Panc1 (cell line): ENCODE measurements around the gene CSTF3. TPM values are rescaled to one million over a fixed set of nuclear protein-coding genes. Genes with fewer than 3 reads are reported as not detected.

ENCODE experiments used
- ATAC-seq: fragments of 200-7000 bp; cut with Tn5 transposase; 2 replicates; pipeline ENCODE4 v1.9.1; 2020; ENCODE audit warnings: mild to moderate bottlenecking, moderate library complexity
- BruUV-seq: library from RNA; stranded (reverse); fragments of 400-500 nt; replicated peaks from 2 replicates; lab custom pipeline; 2021; lab: Mats Ljungman, UMichigan
- CTCF ChIA-PET: fragments of 300-600 bp; sonication (Branson Sonifier 250); formaldehyde crosslinking; loops from one replicate; lab custom pipeline; 2022; ENCODE audit warnings: antibody characterized with exemption; lab: Charles Lee
- POLR2A ChIA-PET: fragments of 300-600 bp; sonication (Branson Sonifier 250); formaldehyde crosslinking; loops from one replicate; lab custom pipeline; 2022; ENCODE audit warnings: antibody characterized with exemption; lab: Charles Lee
- DNase-seq: peaks from one replicate; pipeline ENCODE4 v3.0.0-alpha.2; 2010; ENCODE audit warnings: low read depth, low spot score
- H3K27ac ChIP-seq: 2 replicates; pipeline ENCODE4 v1.5.1; 2011; ENCODE audit warnings: mild to moderate bottlenecking, low read length, inconsistent platforms
- H3K27me3 ChIP-seq: fragments of 200-500 bp; sonication (Bioruptor generic); 2 replicates; pipeline ENCODE4 v1.6.0; 2014; ENCODE audit warnings: low read length, inconsistent platforms; ENCODE audit not compliant: control insufficient read depth, insufficient read depth
- H3K36me3 ChIP-seq: fragments of 200-500 bp; sonication (Bioruptor generic); 2 replicates; pipeline ENCODE4 v1.5.1; 2014; ENCODE audit warnings: inconsistent platforms, mild to moderate bottlenecking, low read length, moderate library complexity; ENCODE audit not compliant: control insufficient read depth, insufficient read depth
- H3K4me1 ChIP-seq: 2 replicates; pipeline ENCODE4 v1.5.1; 2011; ENCODE audit warnings: inconsistent platforms, mild to moderate bottlenecking, low read length, moderate library complexity; ENCODE audit not compliant: control insufficient read depth, insufficient read depth
- H3K4me3 ChIP-seq, 2 experiments: 2 replicates each; pipeline ENCODE4 v1.5.1; 2011 to 2012; ENCODE audit warnings: low read depth in 2 of 2, low read length in 2 of 2, mild to moderate bottlenecking in 2 of 2, inconsistent platforms in 1 of 2, moderate library complexity in 1 of 2
- H3K9me3 ChIP-seq: fragments of 200-500 bp; sonication (Bioruptor generic); 2 replicates; pipeline ENCODE4 v1.5.1; 2014; ENCODE audit warnings: low read depth, mild to moderate bottlenecking, inconsistent platforms, low read length, moderate library complexity; ENCODE audit not compliant: control insufficient read depth, insufficient read depth
- POLR2AphosphoS5 ChIP-seq: IDR thresholded peaks from 2 replicates; pipeline ENCODE4 v1.6.1; 2012; ENCODE audit warnings: mild to moderate bottlenecking, low read depth, low read length, moderate library complexity
- SIN3A ChIP-seq: IDR thresholded peaks from 2 replicates; pipeline ENCODE4 v1.6.1; 2012; ENCODE audit warnings: low read depth, mild to moderate bottlenecking, low read length, moderate library complexity, borderline replicate concordance; ENCODE audit not compliant: insufficient read depth
- TCF7L2 ChIP-seq: IDR thresholded peaks from 2 replicates; pipeline ENCODE4 v1.6.1; 2011; ENCODE audit warnings: mild to moderate bottlenecking, low read depth, low read length, inconsistent platforms
- in situ Hi-C: cut with HindIII; loops from 2 replicates; pipeline ENCODE4 v1.10.0; 2016; ENCODE audit warnings: low sequenced_read_pairs, low pct_unique_long_range_greater_than_20kb
- intact Hi-C: fragments of 100-400 bp; cut with micrococcal nuclease; formaldehyde crosslinking; loops from one replicate; pipeline ENCODE4 v1.10.0; 2022; ENCODE audit not compliant: unreplicated experiment
- total RNA-seq: library from RNA; stranded (reverse); gene quantifications from one replicate; pipeline ENCODE4 v1.2.1, GENCODE V29; 2021; ENCODE audit not compliant: unreplicated experiment
- TF ChIP-seq, protein P1 (sequence below), 2 experiments: IDR thresholded peaks; 2 replicates each; pipeline ENCODE4 v1.6.1; 2011 to 2012; ENCODE audit warnings: low read depth in 2 of 2, control low read depth in 1 of 2, low read length in 1 of 2, mild to moderate bottlenecking in 1 of 2, moderate library complexity in 1 of 2; ENCODE audit not compliant: insufficient read depth in 1 of 2
- TF ChIP-seq, protein P2 (sequence below): fragments of 450-650 bp; IDR thresholded peaks from 2 replicates; pipeline ENCODE4 v1.5.1; 2017; ENCODE audit warnings: mild to moderate bottlenecking

Gene CSTF3
- total RNA-seq, 1 experiment from 2014 or later: 29.8 TPM

DNA sequence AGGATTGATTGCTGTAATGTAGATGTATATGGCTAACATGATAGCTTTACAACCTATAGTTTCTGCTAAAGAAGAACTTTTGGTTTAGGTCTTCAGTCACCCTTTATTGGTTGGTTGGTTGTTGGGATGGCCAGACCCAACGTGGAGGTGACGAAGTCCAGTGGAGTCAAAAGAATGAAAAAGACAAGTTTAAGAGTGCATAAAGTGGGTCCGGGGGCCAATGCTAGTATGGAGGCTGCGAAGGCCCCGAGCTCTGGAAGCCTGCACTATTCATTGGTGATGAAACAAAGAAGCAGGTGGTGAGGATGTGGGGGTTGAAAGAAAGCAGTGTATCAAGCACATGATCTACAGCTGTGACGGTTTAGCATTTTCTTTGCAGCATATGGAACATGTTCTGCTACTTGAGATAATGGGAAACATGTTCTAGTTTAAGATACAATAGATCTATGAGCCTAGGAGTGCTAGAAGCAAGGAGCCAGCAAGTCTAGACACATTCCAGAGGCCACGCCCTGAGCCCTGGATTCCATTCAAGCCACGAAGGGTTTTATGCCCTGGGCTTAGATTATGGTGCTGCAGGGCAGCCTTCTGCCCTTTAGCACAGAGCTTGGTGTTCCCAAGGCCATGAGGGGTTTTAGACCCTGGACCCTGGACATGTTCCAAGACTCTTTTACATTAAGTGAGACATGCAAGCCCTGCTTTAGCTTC, 115.6 kb downstream of the CSTF3 start:
- BruUV-seq: no TSS peak
- no peaks in the 10 kb centered on the region for H3K27me3 ChIP-seq
- ChIA-PET CTCF (no interaction called here), POLR2A (no interaction called here)
- DNase-seq (no peak), ATAC-seq (no peak)
- H3K4me3 ChIP-seq: no peak overlapping the region
- no peak for TF ChIP-seq SIN3A
- TF ChIP-seq, protein P1, sequence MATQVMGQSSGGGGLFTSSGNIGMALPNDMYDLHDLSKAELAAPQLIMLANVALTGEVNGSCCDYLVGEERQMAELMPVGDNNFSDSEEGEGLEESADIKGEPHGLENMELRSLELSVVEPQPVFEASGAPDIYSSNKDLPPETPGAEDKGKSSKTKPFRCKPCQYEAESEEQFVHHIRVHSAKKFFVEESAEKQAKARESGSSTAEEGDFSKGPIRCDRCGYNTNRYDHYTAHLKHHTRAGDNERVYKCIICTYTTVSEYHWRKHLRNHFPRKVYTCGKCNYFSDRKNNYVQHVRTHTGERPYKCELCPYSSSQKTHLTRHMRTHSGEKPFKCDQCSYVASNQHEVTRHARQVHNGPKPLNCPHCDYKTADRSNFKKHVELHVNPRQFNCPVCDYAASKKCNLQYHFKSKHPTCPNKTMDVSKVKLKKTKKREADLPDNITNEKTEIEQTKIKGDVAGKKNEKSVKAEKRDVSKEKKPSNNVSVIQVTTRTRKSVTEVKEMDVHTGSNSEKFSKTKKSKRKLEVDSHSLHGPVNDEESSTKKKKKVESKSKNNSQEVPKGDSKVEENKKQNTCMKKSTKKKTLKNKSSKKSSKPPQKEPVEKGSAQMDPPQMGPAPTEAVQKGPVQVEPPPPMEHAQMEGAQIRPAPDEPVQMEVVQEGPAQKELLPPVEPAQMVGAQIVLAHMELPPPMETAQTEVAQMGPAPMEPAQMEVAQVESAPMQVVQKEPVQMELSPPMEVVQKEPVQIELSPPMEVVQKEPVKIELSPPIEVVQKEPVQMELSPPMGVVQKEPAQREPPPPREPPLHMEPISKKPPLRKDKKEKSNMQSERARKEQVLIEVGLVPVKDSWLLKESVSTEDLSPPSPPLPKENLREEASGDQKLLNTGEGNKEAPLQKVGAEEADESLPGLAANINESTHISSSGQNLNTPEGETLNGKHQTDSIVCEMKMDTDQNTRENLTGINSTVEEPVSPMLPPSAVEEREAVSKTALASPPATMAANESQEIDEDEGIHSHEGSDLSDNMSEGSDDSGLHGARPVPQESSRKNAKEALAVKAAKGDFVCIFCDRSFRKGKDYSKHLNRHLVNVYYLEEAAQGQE (IDR thresholded peaks at IDR 0.05; ENCODE audit: insufficient read depth in 1 of 2, low read depth in 2 of 2, low read length in 1 of 2): no peak
- TF ChIP-seq, protein P2, sequence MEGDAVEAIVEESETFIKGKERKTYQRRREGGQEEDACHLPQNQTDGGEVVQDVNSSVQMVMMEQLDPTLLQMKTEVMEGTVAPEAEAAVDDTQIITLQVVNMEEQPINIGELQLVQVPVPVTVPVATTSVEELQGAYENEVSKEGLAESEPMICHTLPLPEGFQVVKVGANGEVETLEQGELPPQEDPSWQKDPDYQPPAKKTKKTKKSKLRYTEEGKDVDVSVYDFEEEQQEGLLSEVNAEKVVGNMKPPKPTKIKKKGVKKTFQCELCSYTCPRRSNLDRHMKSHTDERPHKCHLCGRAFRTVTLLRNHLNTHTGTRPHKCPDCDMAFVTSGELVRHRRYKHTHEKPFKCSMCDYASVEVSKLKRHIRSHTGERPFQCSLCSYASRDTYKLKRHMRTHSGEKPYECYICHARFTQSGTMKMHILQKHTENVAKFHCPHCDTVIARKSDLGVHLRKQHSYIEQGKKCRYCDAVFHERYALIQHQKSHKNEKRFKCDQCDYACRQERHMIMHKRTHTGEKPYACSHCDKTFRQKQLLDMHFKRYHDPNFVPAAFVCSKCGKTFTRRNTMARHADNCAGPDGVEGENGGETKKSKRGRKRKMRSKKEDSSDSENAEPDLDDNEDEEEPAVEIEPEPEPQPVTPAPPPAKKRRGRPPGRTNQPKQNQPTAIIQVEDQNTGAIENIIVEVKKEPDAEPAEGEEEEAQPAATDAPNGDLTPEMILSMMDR: no peak
- TF ChIP-seq POLR2AphosphoS5: no peak
- no peak for TF ChIP-seq TCF7L2
- H3K4me1 ChIP-seq: peaks cover 5% of the 10 kb centered on the region
- in situ Hi-C loops: no loop called here
- intact Hi-C loops: no loop called here
- no peak overlapping the region for H3K27ac ChIP-seq
- H3K9me3 ChIP-seq: no peaks in the 10 kb centered on the region
- H3K36me3 ChIP-seq: peaks cover 5% of the 10 kb centered on the region

DNA sequence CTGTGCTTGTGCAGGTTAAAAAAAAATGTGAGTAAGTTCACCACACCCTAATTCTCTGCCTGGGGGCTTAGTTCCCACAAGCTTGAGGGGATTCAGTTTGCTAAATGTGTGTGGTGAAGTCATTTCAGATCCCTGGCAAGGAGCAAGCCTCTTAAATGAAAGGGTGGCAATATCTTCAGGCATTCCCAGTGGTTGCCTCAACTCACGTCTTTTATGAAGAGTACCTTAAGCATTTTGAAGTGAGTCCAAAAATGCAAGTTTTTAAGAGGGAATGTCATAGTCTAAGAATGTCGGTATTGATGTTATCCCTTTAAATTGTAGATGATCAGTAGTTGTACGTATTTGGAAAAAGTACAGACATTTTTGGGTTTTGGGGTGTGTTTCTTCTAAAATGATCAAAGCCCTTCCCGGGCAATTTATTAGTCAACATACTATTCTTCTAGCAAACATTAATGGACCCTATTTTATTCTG, 117.0 kb downstream of the CSTF3 start:
- Histone ChIP-seq H3K4me3 (no peak overlapping the region), H3K36me3 (peaks cover 5% of the 10 kb centered on the region), H3K4me1 (peaks cover 9% of the 10 kb centered on the region), H3K27me3 (no peaks in the 10 kb centered on the region), H3K9me3 (no peaks in the 10 kb centered on the region), H3K27ac (no peak overlapping the region)
- ChIA-PET CTCF (no interaction called here), POLR2A (no interaction called here)
- no peak for ATAC-seq
- no TSS peak for BruUV-seq
- in situ Hi-C loops (no loop called here), intact Hi-C loops (no loop called here)
- TF ChIP-seq SIN3A (no peak), TCF7L2 (no peak), POLR2AphosphoS5 (no peak)
- no peak for DNase-seq
